Measurements from ENCODE around the gene FIP1L1. TPM values are rescaled to one million over a fixed set of nuclear protein-coding genes. Genes with fewer than 3 reads are reported as not detected.

FIP1L1 gene
- total and polyA plus RNA-seq, 10 of the 15 experiments (the other 5 are each of a cell fraction or from before 2014, with no cell fraction given) = 28.1 to 110 (median 59.4) TPM

- no peak for TF ChIP-seq PBX3 (IDR thresholded peaks at IDR 0.05; ENCODE audit: insufficient replicate concordance, low read depth, low read length)
- TF ChIP-seq NRF1 (conservative IDR thresholded peaks at IDR 0.05; ENCODE audit: low read depth, low read length) = peak; percentile 90
- TF ChIP-seq RAD21 (IDR thresholded peaks at IDR 0.05; ENCODE audit: insufficient read depth, low read depth, low read length) = no peak
- TF ChIP-seq IKZF1 (conservative IDR thresholded peaks at IDR 0.05) = peak; percentile 98
- peak; percentile 69 for TF ChIP-seq CHD2 (IDR thresholded peaks at IDR 0.05; ENCODE audit: borderline replicate concordance, low read depth, low read length)
- no peak for TF ChIP-seq EGR1 (IDR thresholded peaks at IDR 0.05; ENCODE audit: borderline replicate concordance in 1 of 2, low read depth in 2 of 2, low read length in 2 of 2)
- no peak for TF ChIP-seq RCOR1 (conservative IDR thresholded peaks at IDR 0.05; ENCODE audit: low read depth, low read length)
- no peak for TF ChIP-seq JUNB (IDR thresholded peaks at IDR 0.05)
- no peak for TF ChIP-seq CHD4 (IDR thresholded peaks at IDR 0.05)
- TF ChIP-seq ZNF687 (IDR thresholded peaks at IDR 0.05) = 0 out of 2 replicates have a peak, but pooled peaks have one; percentile 56
- 0 out of 2 replicates have a peak, but pooled peaks have one; percentile 18 for TF ChIP-seq MLLT1 (IDR thresholded peaks at IDR 0.05)
- no peak for TF ChIP-seq CEBPB (IDR thresholded peaks at IDR 0.05; ENCODE audit: borderline replicate concordance in 1 of 2, low read depth in 2 of 2, low read length in 2 of 2)
- peak; percentile 50 for TF ChIP-seq NKRF (conservative IDR thresholded peaks at IDR 0.05)
- TF ChIP-seq ZBTB11 (CRISPR knock-in tag; IDR thresholded peaks at IDR 0.05) = peak; percentile 67; the same call in 1 of the 2 replicates
- TF ChIP-seq PAX5 (IDR thresholded peaks at IDR 0.05; ENCODE audit: borderline replicate concordance, low read depth, low read length) = no peak
- no peak for TF ChIP-seq SREBF2 (IDR thresholded peaks at IDR 0.05; ENCODE audit: low read length)
These were observed at the start of gene FIP1L1 (continued) for GRCh38 chr4:53377319-53378170.

All from GM12878 (cell line).